ENCODE data around the gene INHBB.
"Not testable (repeated sequence)": the region's sequence is repeated elsewhere in the genome, so short reads cannot be mapped to it uniquely, and the experiment has no call there.

Gene INHBB

GRCh38 chr2:120346026-120346666 is at the start of gene INHBB:
Gene INHBB (plus strand): TSS chr2:120346136. CDS start chr2:120346189, 53 bp downstream.
- no peak for DNase-seq (ENCODE audit: low spot score)

GRCh38 chr2:120298173-120298835 is 47.6 kb upstream of the INHBB start:
- DNase-seq (ENCODE audit: low spot score), result no peak

- DNase-seq (ENCODE audit: low spot score), result no peak
These were observed 46.9 kb upstream of the INHBB start for GRCh38 chr2:120299004-120299403.

DNA sequence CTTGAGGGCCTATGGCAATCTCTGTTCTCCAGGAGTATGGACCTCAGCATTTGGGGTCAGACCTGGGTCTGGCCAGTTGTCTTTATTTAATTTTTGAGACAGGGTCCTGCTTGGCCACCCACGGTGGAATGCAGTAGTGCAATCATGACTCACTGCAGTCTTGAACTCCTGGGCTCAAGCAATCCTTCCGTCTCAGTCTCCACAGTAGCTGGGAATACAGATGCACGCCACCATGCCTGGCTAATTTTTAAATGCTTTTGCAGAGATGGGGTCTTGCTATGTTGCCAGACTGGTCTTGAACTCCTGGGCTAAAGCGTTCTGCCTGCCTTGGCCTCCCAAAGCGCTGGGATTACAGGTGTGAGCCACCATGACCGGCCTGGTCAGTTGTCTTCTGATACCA is 46.4 kb upstream of the INHBB start:
- DNase-seq (ENCODE audit: low spot score), result no peak

GRCh38 chr2:120300385-120300784 is 45.6 kb upstream of the INHBB start:
- DNase-seq (ENCODE audit: low spot score), result no peak

- DNase-seq (ENCODE audit: low spot score), result no peak
These were observed 44.7 kb upstream of the INHBB start for GRCh38 chr2:120301284-120301683.

DNA sequence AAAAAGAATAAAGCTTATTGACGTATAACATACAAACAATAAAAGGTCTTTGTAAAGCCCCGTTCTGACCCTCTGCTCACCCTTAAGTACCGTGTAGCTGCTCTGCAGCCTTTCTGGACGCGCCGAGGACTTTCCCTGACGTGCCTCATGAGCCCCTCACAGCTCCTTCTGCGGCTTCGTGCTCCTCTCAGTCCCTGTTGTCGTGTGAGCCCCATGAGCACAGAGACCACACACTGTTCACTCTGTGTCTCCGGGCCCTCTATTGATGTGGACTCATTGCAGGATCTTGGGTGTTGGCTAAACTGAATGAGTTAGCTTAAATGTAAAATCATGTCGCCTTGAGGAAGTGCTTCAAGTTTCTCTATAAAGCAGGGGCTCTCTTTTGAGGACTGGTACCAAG is 43.6 kb upstream of the INHBB start:
- DNase-seq (ENCODE audit: low spot score), result no peak

DNA sequence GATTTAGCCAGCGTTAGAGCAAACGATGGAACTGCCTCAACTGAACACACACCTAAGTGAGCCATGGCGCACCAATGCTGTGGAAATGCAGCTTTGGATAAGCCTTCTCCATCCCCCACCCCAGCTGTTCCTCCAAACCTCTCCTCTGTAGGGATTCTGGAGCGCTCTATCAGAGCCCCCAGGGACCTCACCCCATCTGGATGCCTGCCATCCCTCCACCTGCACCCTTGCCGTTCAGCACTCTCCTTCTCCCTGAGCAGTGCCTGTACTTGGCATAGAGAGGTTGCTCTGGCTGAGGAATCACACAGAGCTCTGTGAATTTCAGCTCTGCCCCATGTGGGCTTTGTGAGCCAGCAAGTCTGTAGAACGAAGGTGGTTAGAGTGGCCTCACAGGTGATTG is 42.8 kb upstream of the INHBB start:
- DNase-seq (ENCODE audit: low spot score), result no peak

DNA sequence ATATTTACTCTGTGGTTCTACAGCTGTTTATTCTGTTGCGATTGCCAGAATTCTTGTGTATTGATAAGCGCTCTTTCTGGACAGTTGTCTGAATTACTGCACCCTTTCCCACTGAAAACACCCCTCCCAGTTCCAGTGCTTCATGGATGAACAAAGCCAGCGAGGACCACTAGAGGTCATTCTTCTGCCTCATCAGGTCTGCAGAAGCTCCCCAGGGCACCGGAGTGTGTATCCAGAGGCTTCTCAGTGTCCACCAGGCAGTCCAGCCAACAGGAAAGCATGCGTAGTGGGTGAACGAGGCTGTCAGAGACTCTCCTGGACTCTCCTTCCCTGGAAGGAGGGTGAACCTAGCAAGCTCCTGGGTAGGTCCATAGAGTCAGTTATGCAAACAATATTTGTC is 40.6 kb upstream of the INHBB start:
- DNase-seq (ENCODE audit: low spot score), result no peak

DNA sequence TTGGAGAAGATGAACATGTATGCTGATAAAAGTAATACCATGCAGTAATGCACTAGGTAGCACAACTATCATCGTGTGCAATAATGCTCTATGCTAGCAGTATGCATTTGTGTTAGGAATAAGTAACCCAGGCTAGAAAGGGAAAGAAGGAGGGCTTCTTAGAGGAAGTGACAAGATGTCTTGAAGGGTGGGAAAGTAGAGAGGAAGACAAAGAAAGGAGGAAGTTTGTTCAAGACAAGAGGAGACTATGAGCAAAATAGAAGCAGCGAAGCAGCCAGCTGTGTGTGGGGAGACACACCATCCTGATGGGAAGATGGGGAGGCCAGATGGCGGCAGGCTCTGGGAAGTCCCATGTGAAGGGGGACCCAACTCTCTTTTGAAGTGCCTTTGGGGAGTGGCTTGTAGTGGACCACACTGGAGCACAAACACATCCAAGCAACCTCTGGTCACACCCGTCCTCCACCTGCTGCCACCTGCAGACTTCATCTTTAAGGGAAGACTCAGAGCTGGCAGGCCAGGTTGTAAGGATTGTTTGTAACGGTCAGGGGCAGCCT is 39.9 kb upstream of the INHBB start:
- no peak for DNase-seq (ENCODE audit: low spot score)

DNA sequence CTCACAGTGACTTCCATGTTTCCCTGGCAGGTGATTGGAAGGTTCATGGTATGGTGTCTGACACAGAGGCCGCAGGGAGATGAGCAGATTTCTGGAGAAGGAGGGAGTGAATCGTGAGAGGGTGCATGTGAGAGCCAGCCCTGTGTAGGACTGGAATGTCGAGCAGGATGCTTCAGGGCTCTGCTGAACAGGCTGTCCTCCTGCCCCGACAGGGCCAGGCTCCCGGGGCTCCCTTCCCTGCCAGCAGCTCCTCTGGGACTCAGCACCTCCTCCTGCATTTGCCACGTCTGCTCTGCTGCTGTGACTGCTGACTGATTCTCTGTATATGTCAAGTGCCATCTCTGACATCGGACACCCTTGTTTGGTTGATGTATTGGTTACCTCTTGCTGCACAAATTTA is 38.5 kb upstream of the INHBB start:
- DNase-seq (ENCODE audit: low spot score), result no peak

DNA sequence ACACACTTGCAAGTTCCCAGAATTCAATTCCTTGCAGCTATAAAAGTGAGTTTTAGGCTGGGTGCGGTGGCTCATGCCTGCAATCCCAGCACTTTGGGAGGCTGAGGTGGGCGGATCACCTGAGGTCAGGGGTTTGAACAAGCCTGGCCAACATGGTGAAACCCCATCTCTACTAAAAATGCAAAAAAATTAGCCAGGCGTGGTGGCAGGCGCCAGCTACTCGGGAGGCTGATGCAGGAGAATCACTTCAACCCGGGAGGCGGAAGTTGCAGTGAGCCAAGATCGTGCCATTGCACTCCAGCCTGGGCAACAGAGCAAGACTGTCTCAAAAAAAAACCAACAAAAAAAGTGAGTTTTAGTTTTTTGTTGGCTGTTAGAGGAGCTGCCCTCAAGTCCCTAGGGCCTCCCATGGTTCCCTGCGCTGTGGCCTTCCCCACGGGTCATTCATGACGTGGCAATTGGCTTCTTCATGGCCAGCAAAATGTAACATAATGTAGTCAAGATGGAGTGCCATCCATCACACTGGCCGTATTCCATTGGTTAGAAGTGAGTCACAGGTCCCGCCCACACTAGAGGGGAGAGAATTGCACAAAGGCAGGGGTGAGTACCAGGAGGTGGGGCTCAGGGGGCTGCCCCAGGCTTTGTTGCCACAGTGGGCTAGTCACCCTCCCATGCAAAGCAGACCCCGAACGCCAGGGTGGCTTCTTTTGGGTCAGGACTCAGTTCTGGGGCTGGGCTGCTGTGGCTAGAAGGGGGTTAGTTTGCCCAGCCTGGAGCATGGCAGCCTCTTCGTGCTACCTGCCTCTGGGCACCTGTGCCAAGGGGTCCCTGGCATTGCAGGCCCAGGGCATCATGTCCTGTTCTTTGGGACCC is 37.7 kb upstream of the INHBB start:
- no peak for DNase-seq (ENCODE audit: low spot score)

DNA sequence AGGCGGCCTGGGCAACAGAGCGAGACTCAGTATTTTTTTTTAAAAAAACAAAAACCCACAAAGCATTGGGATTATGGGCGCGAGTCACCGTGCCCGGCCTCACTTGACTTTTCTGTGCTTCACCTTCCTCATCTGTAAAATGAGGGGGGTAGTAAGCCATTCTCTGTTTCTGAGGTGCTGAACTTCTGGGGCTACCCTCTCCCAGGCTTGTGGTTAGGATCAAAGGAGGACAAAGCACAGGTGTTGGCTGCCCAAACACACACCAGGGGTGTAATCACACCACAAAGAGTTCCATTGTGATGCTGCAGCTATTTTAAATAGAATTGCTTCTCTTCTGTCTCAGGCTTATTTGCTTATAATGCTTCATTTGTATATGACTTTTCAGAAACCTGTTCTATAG is 35.8 kb upstream of the INHBB start:
- no peak for DNase-seq (ENCODE audit: low spot score)

DNA sequence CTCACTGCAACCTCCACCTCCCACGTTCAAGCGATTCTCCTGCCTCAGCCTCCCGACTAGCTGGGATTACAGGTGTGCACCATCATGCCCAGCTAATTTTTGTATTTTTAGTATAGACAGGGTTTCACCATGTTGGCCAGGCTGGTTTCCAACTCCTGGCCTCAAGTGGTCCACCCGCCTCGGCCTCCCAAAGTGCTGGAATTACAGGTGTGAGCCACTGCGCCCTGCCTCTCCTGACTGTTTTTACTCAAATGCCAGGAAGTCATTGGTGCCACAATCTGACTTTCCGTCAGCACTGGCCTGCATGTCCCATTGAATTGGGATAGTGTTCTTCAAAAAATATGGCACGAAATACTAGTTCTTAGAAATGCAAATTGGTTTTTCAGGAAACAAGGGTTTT is 35.1 kb upstream of the INHBB start:
- DNase-seq (ENCODE audit: low spot score), result not testable (repeated sequence)

DNA sequence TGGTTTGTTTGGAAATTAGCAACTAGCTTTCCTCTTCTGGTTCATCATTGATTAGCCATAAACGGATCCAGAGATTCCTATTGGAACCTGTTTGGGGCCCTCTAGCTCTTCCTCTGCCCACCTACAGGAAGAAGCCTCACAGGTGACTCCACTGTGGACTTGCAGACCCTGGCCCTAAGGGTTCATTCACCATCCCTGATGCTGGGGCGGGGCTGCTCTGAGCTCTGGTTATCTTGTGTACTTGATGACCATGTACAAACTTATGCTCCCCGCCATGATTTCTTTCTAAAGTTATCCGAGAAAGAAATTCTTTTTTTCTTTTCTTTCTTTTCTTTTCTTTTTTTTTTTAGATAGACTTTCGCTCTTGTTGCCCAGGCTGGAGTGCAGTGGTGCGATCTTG is 33.9 kb upstream of the INHBB start:
- no peak for DNase-seq (ENCODE audit: low spot score)

GRCh38 chr2:120312860-120313694 is 32.9 kb upstream of the INHBB start:
- DNase-seq (ENCODE audit: low spot score), result peak; percentile 68

DNA sequence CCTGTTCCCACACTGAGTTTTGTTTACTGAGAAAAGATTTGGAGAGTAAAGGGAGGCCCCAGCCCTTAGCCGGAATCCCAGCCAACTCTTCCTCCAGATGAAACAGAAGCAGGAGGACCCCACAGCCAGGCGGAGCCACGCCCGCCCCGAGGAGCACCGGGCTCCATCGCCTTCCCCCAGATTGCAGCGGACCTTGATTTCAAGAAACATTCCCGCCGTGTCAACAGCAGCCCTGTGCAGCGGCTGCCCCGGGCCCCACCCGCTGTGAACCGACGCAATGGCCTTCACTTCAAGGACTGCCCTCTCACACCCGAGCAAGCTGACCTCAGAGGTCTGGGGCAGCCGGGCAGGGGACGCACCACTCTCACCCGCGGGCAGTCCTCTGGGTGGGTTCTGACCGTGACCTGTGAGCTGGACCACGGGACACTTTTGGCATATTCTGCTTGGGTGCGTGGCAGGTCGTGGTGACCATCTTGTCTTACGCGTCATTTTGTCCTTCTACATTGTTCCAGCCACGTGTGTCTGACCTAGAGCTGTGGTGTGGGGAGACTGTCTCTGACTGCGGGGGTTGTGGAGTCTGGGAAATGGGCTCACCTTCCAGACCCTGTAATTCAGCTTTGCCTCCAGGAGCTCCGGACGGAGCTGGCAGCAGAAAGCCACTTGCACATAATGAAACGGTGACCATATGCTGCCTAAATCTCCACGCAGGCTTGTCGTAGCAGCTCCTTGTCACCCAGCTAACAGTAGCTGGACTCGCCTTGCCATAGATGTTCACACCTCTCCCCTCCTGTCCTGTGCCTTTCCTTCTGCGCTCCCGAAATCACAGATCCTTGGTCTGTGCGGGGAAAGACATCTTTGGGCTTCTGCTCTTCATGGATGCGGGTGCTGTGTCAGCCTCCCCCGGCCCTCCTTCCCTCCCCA is 32.0 kb upstream of the INHBB start:
- DNase-seq (ENCODE audit: low spot score), result no peak

GRCh38 chr2:120314690-120315366 is 31.1 kb upstream of the INHBB start:
- peak; percentile 41 for DNase-seq (ENCODE audit: low spot score)

GRCh38 chr2:120315367-120316033 is 30.4 kb upstream of the INHBB start:
- no peak for DNase-seq (ENCODE audit: low spot score)

- no peak for DNase-seq (ENCODE audit: low spot score)
These were observed 29.9 kb upstream of the INHBB start for GRCh38 chr2:120316071-120316470.
